K562 (cell line): ENCODE results near the gene SLC25A14. TPM values are rescaled to one million over a fixed set of nuclear protein-coding genes. Genes with fewer than 3 reads are reported as not detected.

Experiments used
- BRF1 ChIP-seq: IDR thresholded peaks from 3 replicates; pipeline ENCODE4 v1.6.1; 2011; ENCODE audit warnings: borderline replicate concordance, mild to moderate bottlenecking; ENCODE audit not compliant: insufficient read length; ENCODE audit errors: extremely low read depth
- COPS2 ChIP-seq: fragments of 450-650 bp; conservative IDR thresholded peaks from 2 replicates; pipeline ENCODE4 v1.6.1; 2016; ENCODE audit warnings: mild to moderate bottlenecking, moderate library complexity
- EHMT2 ChIP-seq: fragments of 450-650 bp; IDR thresholded peaks from 2 replicates; pipeline ENCODE4 v1.6.1; 2018; ENCODE audit warnings: antibody characterized with exemption
- ETV5 ChIP-seq: sonication (generic); formaldehyde crosslinking; IDR thresholded peaks from 2 replicates; pipeline ENCODE4 v1.4.0; 2020; ENCODE audit warnings: low read depth, mild to moderate bottlenecking, missing genetic modification reagents
- FOSL1 ChIP-seq: fragments of 200-800 bp; sonication (Bioruptor generic); conservative IDR thresholded peaks from 2 replicates; pipeline ENCODE4 v1.6.1; 2016; ENCODE audit warnings: missing genetic modification characterization, missing compliant biosample characterization
- ILK ChIP-seq: fragments of 450-650 bp; IDR thresholded peaks from 2 replicates; pipeline ENCODE4 v1.6.1; 2016; ENCODE audit warnings: missing genetic modification characterization, low read depth, mild to moderate bottlenecking, missing compliant biosample characterization, moderate library complexity, borderline replicate concordance
- KDM5B ChIP-seq: fragments of 200-600 bp; sonication (generic); IDR thresholded peaks from 2 replicates; pipeline ENCODE4 v1.6.1; 2012; ENCODE audit warnings: low read depth, mild to moderate bottlenecking, moderate library complexity, low read length, control low read depth, inconsistent platforms; ENCODE audit not compliant: insufficient replicate concordance
- PCBP1 ChIP-seq: fragments of 200-400 bp; formaldehyde crosslinking; IDR thresholded peaks from 2 replicates; pipeline ENCODE4 v1.6.1; 2018; ENCODE audit warnings: mild to moderate bottlenecking, low read depth, low read length; ENCODE audit not compliant: poor library complexity, severe bottlenecking
- SPI1 ChIP-seq: IDR thresholded peaks from 2 replicates; pipeline ENCODE4 v1.6.1; 2011; ENCODE audit warnings: low read depth, low read length, control low read depth, borderline replicate concordance
- TCF7 ChIP-seq: sonication (generic); IDR thresholded peaks from 2 replicates; pipeline ENCODE4 v1.6.1; 2016; ENCODE audit warnings: antibody characterized with exemption, borderline replicate concordance
- TCFL5 ChIP-seq: fragments of 250-450 bp; sonication (Bioruptor Pico); conservative IDR thresholded peaks from 2 replicates; pipeline ENCODE4 v1.6.1; 2021; ENCODE audit warnings: mild to moderate bottlenecking, moderate library complexity, matching md5 sums
- ZNF124 ChIP-seq: sonication (generic); formaldehyde crosslinking; IDR thresholded peaks from 2 replicates; pipeline ENCODE4 v1.8.1; 2022; ENCODE audit warnings: missing genetic modification reagents
- ZNF174 ChIP-seq: fragments of 250-450 bp; sonication (Bioruptor Pico); IDR thresholded peaks from 2 replicates; pipeline ENCODE4 v1.4.0; 2020; ENCODE audit warnings: mild to moderate bottlenecking
- polyA plus RNA-seq, 8 experiments: library from polyadenylated mRNA; depleted of rRNA in 4 of 8; stranded (reverse) in 5 of 8; unstranded in 3 of 8; fragments of >200 nt; fragmentation: Nextera tagmentation in 2 of 8; fragmentation: Illumina TruSeq in 1 of 8; extraction: Ambion mirVana in 2 of 8; extraction: Trizol in 1 of 8; gene quantifications; 2 replicates each; pipeline versions ENCODE4 v1.2.1 to v1.2.3, GENCODE V29; 2011 to 2014; ENCODE audit warnings: inconsistent platforms in 1 of 8, missing spikeins in 1 of 8
- total RNA-seq, 7 experiments: library from RNA; depleted of rRNA in 6 of 7; stranded (reverse); fragments of >200 nt in 6 of 7; fragmentation: Illumina TruSeq in 2 of 7; extraction: Trizol in 2 of 7; gene quantifications; 2 replicates each; pipeline versions ENCODE4 v1.2.1 to v1.2.3, GENCODE V29; 2011 to 2021; ENCODE audit warnings: low replicate concordance in 1 of 7
- TF ChIP-seq, protein P1 (sequence below): fragments of 450-650 bp; IDR thresholded peaks from 2 replicates; pipeline ENCODE4 v1.6.1; 2016; ENCODE audit warnings: mild to moderate bottlenecking, moderate library complexity

The SLC25A14 gene
- total and polyA plus RNA-seq, 9 of the 15 experiments (the other 6 are each of a cell fraction or from before 2014, with no cell fraction given) = 9.5 to 33.3 (median 15.8) TPM

DNA sequence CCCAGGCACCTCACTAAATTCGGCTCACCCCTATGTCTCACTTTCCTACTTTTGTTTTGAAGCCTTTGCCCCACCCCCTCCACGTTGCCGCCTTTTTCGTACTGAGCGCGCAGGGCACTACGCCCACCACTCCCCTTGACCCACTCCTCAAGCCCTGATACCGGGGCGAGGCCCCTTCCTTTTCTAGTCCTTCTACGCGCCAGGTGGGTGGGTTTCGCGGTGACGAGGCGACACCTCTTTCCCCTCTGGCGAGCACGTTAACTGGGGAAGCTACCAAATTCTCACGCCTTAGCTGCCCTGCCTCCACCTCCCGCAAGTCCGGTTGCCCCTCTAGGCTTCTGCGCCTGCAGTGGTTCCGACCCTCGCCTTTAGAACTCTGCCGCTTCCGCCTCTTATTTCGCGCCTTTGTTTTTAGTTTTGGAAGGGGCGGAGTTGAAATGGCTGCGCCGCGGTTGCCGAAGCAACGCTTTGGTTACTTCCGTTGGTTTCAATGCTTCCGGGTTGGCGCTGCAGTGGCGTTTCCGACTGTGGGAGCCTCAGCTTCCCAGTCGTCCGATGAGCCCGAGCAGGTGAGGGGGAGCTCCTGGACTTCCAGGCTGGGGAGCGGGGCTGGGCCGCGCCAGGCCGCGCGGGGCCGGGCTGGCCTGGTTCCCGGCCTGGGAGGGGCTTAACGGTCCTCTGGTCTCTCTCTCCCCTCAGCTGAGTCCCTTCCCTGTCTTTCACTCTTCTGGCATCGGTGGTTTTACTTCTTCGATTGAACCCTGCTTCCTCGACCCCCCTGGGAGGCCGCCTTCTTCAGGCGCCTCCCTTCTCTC, at the start of gene SLC25A14 (continued):
- TF ChIP-seq, protein P1, sequence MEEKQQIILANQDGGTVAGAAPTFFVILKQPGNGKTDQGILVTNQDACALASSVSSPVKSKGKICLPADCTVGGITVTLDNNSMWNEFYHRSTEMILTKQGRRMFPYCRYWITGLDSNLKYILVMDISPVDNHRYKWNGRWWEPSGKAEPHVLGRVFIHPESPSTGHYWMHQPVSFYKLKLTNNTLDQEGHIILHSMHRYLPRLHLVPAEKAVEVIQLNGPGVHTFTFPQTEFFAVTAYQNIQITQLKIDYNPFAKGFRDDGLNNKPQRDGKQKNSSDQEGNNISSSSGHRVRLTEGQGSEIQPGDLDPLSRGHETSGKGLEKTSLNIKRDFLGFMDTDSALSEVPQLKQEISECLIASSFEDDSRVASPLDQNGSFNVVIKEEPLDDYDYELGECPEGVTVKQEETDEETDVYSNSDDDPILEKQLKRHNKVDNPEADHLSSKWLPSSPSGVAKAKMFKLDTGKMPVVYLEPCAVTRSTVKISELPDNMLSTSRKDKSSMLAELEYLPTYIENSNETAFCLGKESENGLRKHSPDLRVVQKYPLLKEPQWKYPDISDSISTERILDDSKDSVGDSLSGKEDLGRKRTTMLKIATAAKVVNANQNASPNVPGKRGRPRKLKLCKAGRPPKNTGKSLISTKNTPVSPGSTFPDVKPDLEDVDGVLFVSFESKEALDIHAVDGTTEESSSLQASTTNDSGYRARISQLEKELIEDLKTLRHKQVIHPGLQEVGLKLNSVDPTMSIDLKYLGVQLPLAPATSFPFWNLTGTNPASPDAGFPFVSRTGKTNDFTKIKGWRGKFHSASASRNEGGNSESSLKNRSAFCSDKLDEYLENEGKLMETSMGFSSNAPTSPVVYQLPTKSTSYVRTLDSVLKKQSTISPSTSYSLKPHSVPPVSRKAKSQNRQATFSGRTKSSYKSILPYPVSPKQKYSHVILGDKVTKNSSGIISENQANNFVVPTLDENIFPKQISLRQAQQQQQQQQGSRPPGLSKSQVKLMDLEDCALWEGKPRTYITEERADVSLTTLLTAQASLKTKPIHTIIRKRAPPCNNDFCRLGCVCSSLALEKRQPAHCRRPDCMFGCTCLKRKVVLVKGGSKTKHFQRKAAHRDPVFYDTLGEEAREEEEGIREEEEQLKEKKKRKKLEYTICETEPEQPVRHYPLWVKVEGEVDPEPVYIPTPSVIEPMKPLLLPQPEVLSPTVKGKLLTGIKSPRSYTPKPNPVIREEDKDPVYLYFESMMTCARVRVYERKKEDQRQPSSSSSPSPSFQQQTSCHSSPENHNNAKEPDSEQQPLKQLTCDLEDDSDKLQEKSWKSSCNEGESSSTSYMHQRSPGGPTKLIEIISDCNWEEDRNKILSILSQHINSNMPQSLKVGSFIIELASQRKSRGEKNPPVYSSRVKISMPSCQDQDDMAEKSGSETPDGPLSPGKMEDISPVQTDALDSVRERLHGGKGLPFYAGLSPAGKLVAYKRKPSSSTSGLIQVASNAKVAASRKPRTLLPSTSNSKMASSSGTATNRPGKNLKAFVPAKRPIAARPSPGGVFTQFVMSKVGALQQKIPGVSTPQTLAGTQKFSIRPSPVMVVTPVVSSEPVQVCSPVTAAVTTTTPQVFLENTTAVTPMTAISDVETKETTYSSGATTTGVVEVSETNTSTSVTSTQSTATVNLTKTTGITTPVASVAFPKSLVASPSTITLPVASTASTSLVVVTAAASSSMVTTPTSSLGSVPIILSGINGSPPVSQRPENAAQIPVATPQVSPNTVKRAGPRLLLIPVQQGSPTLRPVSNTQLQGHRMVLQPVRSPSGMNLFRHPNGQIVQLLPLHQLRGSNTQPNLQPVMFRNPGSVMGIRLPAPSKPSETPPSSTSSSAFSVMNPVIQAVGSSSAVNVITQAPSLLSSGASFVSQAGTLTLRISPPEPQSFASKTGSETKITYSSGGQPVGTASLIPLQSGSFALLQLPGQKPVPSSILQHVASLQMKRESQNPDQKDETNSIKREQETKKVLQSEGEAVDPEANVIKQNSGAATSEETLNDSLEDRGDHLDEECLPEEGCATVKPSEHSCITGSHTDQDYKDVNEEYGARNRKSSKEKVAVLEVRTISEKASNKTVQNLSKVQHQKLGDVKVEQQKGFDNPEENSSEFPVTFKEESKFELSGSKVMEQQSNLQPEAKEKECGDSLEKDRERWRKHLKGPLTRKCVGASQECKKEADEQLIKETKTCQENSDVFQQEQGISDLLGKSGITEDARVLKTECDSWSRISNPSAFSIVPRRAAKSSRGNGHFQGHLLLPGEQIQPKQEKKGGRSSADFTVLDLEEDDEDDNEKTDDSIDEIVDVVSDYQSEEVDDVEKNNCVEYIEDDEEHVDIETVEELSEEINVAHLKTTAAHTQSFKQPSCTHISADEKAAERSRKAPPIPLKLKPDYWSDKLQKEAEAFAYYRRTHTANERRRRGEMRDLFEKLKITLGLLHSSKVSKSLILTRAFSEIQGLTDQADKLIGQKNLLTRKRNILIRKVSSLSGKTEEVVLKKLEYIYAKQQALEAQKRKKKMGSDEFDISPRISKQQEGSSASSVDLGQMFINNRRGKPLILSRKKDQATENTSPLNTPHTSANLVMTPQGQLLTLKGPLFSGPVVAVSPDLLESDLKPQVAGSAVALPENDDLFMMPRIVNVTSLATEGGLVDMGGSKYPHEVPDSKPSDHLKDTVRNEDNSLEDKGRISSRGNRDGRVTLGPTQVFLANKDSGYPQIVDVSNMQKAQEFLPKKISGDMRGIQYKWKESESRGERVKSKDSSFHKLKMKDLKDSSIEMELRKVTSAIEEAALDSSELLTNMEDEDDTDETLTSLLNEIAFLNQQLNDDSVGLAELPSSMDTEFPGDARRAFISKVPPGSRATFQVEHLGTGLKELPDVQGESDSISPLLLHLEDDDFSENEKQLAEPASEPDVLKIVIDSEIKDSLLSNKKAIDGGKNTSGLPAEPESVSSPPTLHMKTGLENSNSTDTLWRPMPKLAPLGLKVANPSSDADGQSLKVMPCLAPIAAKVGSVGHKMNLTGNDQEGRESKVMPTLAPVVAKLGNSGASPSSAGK = peak; percentile 82; the same call in 1 of the 2 replicates
- TF ChIP-seq KDM5B (peak; percentile 31), TCF7 (no peak), PCBP1 (no peak), EHMT2 (no peak), ZNF124 (CRISPR knock-in tag) (no peak), ETV5 (CRISPR knock-in tag) (no peak), ILK (tag) (no peak), SPI1 (0 out of 2 replicates have a peak, but pooled peaks have one; percentile 3), TCFL5 (no peak), COPS2 (no peak), ZNF174 (CRISPR knock-in tag) (no peak), FOSL1 (tag) (no peak), BRF1 (no peak)
